Fibroblast of lung (primary cell): ENCODE data around the gene SLC30A2. TPM values are rescaled to one million over a fixed set of nuclear protein-coding genes. Genes with fewer than 3 reads are reported as not detected.

Source experiments
- DNase-seq, 2 donors: peaks; one replicate each; pipeline versions ENCODE4 v3.0.0 to v3.0.0-alpha.2; 2010; ENCODE audit warnings: low read depth in 2 of 2
- H2AFZ ChIP-seq: 2 replicates; pipeline ENCODE4 v1.5.1; 2012; ENCODE audit warnings: low read length, control low read depth, inconsistent platforms
- H3K27ac ChIP-seq: 2 replicates; pipeline ENCODE4 v1.5.1; 2011; ENCODE audit warnings: low read length, control low read depth; ENCODE audit not compliant: insufficient read depth
- H3K27me3 ChIP-seq: 2 replicates; pipeline ENCODE4 v1.5.1; 2011; ENCODE audit warnings: mild to moderate bottlenecking, low read length; ENCODE audit not compliant: control insufficient read depth, insufficient read depth
- H3K36me3 ChIP-seq: 2 replicates; pipeline ENCODE4 v1.5.1; 2011; ENCODE audit warnings: low read length; ENCODE audit not compliant: control insufficient read depth, insufficient read depth
- H3K4me1 ChIP-seq: 2 replicates; pipeline ENCODE4 v1.5.1; 2011; ENCODE audit warnings: low read length; ENCODE audit not compliant: control insufficient read depth, insufficient read depth; ENCODE audit errors: extremely low read depth
- H3K4me2 ChIP-seq: 2 replicates; pipeline ENCODE4 v1.5.1; 2011; ENCODE audit warnings: low read length, control low read depth; ENCODE audit not compliant: insufficient read depth; ENCODE audit errors: extremely low read depth
- H3K4me3 ChIP-seq, 4 experiments: fragments of 200-600 bp in 1 of 4; sonication (generic) in 1 of 4; replicated peaks in 1 of 4; 2 replicates each; pipeline ENCODE4 v1.5.1; 2011 to 2016; ENCODE audit warnings: low read length in 4 of 4, low read depth in 3 of 4, mild to moderate bottlenecking in 3 of 4, control low read depth in 2 of 4, inconsistent platforms in 1 of 4, mixed read lengths in 1 of 4; ENCODE audit not compliant: insufficient read depth in 1 of 4; ENCODE audit errors: control extremely low read depth in 1 of 4
- H3K79me2 ChIP-seq: 2 replicates; pipeline ENCODE4 v1.5.1; 2012; ENCODE audit warnings: mild to moderate bottlenecking, low read length, inconsistent platforms; ENCODE audit not compliant: control insufficient read depth, insufficient read depth
- H3K9ac ChIP-seq: 2 replicates; pipeline ENCODE4 v1.5.1; 2011; ENCODE audit warnings: mild to moderate bottlenecking, low read length, control low read depth; ENCODE audit not compliant: insufficient read depth
- H3K9me3 ChIP-seq: 2 replicates; pipeline ENCODE4 v1.5.1; 2012; ENCODE audit warnings: low read depth, low read length; ENCODE audit not compliant: control insufficient read depth, insufficient read depth
- H4K20me1 ChIP-seq: 2 replicates; pipeline ENCODE4 v1.5.1; 2011; ENCODE audit warnings: low read length; ENCODE audit not compliant: control insufficient read depth, insufficient read depth; ENCODE audit errors: extremely low read depth
- EZH2 ChIP-seq: IDR thresholded peaks from 2 replicates; pipeline ENCODE4 v1.5.1; 2012; ENCODE audit warnings: low read length, control low read depth, mild to moderate bottlenecking; ENCODE audit errors: missing control alignments
- polyA plus RNA-seq, 2 donors: library from polyadenylated mRNA; depleted of rRNA in 1 of 2; stranded (reverse) in 1 of 2; unstranded in 1 of 2; fragments of >200 nt; gene quantifications; 2 replicates each; pipeline ENCODE4 v1.2.1, GENCODE V29; 2011 to 2012; ENCODE audit warnings: missing spikeins in 1 of 2
- total RNA-seq: library from RNA; depleted of rRNA; stranded (reverse); fragments of >200 nt; gene quantifications from 2 replicates; pipeline ENCODE4 v1.2.1, GENCODE V29; 2014
- TF ChIP-seq, protein P1 (sequence below), 2 donors: IDR thresholded peaks in 1 of 2; conservative IDR thresholded peaks in 1 of 2; 1 replicate in 1 of 2; 2 replicates in 1 of 2; pipeline ENCODE4 v1.5.1; 2011 to 2012; ENCODE audit warnings: low read length in 2 of 2, control low read depth in 1 of 2, inconsistent platforms in 1 of 2, low read depth in 1 of 2, mild to moderate bottlenecking in 1 of 2

The SLC30A2 gene
- total and polyA plus RNA-seq, 2 donors (not counting 1 experiment from before 2014, with no cell fraction given): not detected

DNA sequence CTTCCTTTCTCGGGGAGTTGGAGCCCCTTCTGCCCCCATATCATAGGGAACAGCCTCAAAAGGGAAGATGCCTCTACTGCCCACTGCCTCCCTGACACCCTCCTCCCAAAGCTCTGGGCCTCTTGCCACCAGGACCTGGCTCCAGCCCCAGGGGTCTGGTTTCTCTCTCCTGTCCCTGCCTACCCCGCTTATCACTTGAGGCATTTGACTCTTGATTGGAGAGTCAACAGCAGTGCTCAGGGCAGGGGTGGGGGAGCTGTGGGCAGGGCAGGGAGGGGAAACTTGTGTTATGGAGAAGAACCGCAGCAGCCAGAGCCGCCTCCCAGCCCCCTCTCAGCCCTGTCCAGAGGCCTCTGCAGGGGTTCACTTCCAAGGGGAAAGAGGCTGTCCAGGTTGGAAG is 20.9 kb upstream of the SLC30A2 start:
- TF ChIP-seq EZH2: no peak
- TF ChIP-seq, protein P1, sequence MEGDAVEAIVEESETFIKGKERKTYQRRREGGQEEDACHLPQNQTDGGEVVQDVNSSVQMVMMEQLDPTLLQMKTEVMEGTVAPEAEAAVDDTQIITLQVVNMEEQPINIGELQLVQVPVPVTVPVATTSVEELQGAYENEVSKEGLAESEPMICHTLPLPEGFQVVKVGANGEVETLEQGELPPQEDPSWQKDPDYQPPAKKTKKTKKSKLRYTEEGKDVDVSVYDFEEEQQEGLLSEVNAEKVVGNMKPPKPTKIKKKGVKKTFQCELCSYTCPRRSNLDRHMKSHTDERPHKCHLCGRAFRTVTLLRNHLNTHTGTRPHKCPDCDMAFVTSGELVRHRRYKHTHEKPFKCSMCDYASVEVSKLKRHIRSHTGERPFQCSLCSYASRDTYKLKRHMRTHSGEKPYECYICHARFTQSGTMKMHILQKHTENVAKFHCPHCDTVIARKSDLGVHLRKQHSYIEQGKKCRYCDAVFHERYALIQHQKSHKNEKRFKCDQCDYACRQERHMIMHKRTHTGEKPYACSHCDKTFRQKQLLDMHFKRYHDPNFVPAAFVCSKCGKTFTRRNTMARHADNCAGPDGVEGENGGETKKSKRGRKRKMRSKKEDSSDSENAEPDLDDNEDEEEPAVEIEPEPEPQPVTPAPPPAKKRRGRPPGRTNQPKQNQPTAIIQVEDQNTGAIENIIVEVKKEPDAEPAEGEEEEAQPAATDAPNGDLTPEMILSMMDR (conservative IDR thresholded peaks at IDR 0.05 in 1 of 2, IDR thresholded peaks at IDR 0.05 in 1 of 2; ENCODE audit: low read depth in 1 of 2, low read length in 2 of 2): no peak
- DNase-seq: no peak
- Histone ChIP-seq H3K4me1 (no peaks in the 10 kb centered on the region), H3K4me2 (no peak overlapping the region), H3K79me2 (no peaks in the 10 kb centered on the region), H3K4me3 (no peak overlapping the region), H4K20me1 (no peaks in the 10 kb centered on the region), H3K9me3 (no peaks in the 10 kb centered on the region), H3K27me3 (peaks cover 19% of the 10 kb centered on the region), H3K9ac (no peak overlapping the region), H3K27ac (no peak overlapping the region), H2AFZ (no peak overlapping the region), H3K36me3 (no peaks in the 10 kb centered on the region)

DNA sequence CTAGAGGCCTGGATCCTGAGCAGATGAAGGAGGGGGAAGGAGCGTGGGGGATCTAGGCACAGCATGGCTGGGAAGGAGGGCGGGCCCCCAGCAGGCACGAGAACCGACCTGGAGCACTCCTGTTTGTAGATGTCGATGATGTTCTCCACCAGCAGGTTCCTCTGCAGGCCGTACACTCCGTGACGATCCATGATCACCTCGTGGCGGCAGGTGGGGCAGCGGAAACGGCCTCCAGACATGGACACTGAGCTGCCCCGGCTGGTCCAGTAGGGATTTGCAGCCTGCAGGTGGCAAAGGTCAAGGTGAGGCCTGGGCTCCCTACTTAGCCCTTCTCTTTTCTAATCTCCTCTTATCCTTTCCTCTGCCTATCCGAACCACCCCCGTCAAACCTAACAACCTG is 20.2 kb upstream of the SLC30A2 start:
- H3K4me3 ChIP-seq: no peak overlapping the region
- H3K79me2 ChIP-seq: no peaks in the 10 kb centered on the region
- H3K9ac ChIP-seq: no peak overlapping the region
- no peak overlapping the region for H3K27ac ChIP-seq
- H3K9me3 ChIP-seq: no peaks in the 10 kb centered on the region
- H2AFZ ChIP-seq: no peak overlapping the region
- H3K36me3 ChIP-seq: no peaks in the 10 kb centered on the region
- no peak overlapping the region for H3K4me2 ChIP-seq
- DNase-seq: no peak
- TF ChIP-seq EZH2: no peak
- H4K20me1 ChIP-seq: no peaks in the 10 kb centered on the region
- peaks cover 19% of the 10 kb centered on the region for H3K27me3 ChIP-seq
- H3K4me1 ChIP-seq: no peaks in the 10 kb centered on the region

DNA sequence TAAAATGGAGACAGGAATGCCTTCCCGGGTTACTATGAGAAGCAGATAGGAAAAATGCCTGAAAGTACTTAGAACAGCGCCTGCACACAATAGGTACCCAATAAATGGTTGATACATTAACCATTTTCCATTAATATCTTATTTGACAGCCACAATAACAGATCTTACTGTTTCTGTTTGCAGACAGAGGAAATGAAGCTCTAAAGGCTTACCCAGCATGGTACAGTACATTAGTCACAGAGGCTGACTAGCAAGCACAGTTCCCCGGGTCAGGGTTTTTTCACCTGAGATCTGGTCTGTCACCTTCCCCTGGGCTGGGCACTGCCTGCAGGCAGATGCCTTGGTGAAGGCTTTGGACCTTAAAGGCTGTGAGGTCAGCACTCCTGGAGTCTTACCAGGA is 18.6 kb upstream of the SLC30A2 start:
- H3K79me2 ChIP-seq: no peaks in the 10 kb centered on the region
- H3K27me3 ChIP-seq: peaks cover 19% of the 10 kb centered on the region
- no peak overlapping the region for H3K4me2 ChIP-seq
- no peaks in the 10 kb centered on the region for H3K4me1 ChIP-seq
- H3K27ac ChIP-seq: no peak overlapping the region
- TF ChIP-seq EZH2: no peak
- TF ChIP-seq, protein P1 (conservative IDR thresholded peaks at IDR 0.05 in 1 of 2, IDR thresholded peaks at IDR 0.05 in 1 of 2; ENCODE audit: low read depth in 1 of 2, low read length in 2 of 2): no peak
- no peak overlapping the region for H3K4me3 ChIP-seq
- no peaks in the 10 kb centered on the region for H3K9me3 ChIP-seq
- no peaks in the 10 kb centered on the region for H4K20me1 ChIP-seq
- no peaks in the 10 kb centered on the region for H3K36me3 ChIP-seq
- no peak overlapping the region for H2AFZ ChIP-seq
- DNase-seq: no peak
- no peak overlapping the region for H3K9ac ChIP-seq
